MG63 (cell line): ENCODE measurements around the gene CA12. TPM values are rescaled to one million over a fixed set of nuclear protein-coding genes. Genes with fewer than 3 reads are reported as not detected.

Experiments
- DNase-seq: peaks from one replicate; pipeline ENCODE4 v3.0.0-alpha.2; 2020
- H3K27me3 ChIP-seq: fragments of 250-450 bp; sonication (Bioruptor Pico); 2 replicates; pipeline ENCODE4 v1.5.1; 2020; ENCODE audit warnings: mild to moderate bottlenecking, moderate library complexity
- H3K36me3 ChIP-seq: fragments of 250-450 bp; sonication (Bioruptor Pico); 2 replicates; pipeline ENCODE4 v1.5.1; 2020; ENCODE audit warnings: mild to moderate bottlenecking, moderate library complexity
- H3K4me3 ChIP-seq: fragments of 250-450 bp; sonication (Bioruptor Pico); 2 replicates; pipeline ENCODE4 v1.5.1; 2020; ENCODE audit warnings: mild to moderate bottlenecking, moderate library complexity
- H3K9me3 ChIP-seq: fragments of 250-450 bp; sonication (Bioruptor Pico); 2 replicates; pipeline ENCODE4 v1.5.1; 2020; ENCODE audit warnings: mild to moderate bottlenecking, moderate library complexity
- total RNA-seq: library from RNA; depleted of rRNA; stranded (reverse); fragments of >200 nt; shearing (Covaris generic); gene quantifications from 2 replicates; pipeline ENCODE4 v1.2.3, GENCODE V29; 2014; ENCODE audit warnings: low replicate concordance

CA12 gene
- total RNA-seq, 1 experiment from 2014 or later = 4.7 TPM

DNA sequence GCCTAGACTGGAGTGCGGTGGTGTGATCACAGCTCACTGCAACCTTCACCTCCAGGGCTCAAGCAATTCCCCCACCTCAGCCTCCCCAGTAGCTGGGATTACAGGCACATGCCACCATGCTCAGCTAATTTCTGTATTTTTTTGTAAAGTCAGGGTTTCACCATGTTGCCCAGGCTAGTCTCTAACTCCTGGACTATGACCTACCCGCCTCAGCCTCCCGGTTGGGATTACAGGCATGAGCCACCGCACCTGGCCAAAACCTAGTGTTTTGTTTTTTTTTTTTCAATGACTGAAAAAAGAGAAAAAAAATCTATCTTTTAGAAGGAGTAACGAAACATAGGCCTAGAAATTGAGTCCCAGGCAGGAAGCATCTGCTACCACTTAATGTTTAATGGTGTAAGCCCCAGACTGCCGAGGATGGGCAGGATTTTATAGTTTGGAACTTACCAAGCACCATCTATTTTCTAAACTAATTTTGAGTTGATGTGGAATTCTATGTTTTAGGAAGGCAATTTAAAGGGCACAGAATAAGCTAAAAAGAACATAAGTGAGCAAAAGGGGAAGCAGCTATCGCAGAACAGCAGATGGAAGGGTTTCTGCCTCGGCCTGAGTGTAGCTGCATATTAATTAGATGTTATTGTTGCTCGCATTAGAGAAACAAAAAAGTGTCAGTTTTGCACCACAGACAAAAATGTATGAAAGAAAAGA lies 24.2 kb upstream of the CA12 start:
- Histone ChIP-seq H3K4me3 (no peak overlapping the region), H3K9me3 (no peaks in the 10 kb centered on the region), H3K36me3 (no peaks in the 10 kb centered on the region), H3K27me3 (no peaks in the 10 kb centered on the region)
- no peak for DNase-seq

DNA sequence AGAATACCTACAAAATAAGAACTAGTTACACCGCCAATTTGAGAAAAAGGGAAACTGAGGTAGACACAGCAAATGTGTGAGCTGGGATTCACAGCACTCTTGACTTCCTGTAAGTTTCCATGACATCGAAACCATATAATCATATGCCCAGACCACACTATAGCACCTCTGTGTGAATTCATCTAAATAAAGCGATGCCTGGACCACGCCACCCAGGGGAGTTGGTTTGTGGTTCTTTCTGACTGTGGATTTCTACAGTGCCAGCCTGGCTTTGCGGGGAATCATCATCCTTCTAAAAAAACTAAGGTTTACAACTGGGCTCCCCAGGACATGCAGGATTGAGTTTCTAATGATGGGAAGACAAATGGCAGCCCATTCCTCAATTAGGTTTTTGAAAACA lies 23.5 kb upstream of the CA12 start:
- Histone ChIP-seq H3K4me3 (peak overlapping the region; percentile 26), H3K9me3 (no peaks in the 10 kb centered on the region), H3K27me3 (no peaks in the 10 kb centered on the region), H3K36me3 (no peaks in the 10 kb centered on the region)
- DNase-seq = no peak

GRCh38 chr15:63403254-63403945 lies 21.8 kb upstream of the CA12 start:
- no peak overlapping the region for H3K4me3 ChIP-seq
- DNase-seq = no peak
- H3K9me3 ChIP-seq = no peaks in the 10 kb centered on the region
- H3K36me3 ChIP-seq = no peaks in the 10 kb centered on the region
- H3K27me3 ChIP-seq = no peaks in the 10 kb centered on the region

- DNase-seq = no peak
Measured at GRCh38 chr15:63402498-63403253, 21.0 kb upstream of the CA12 start.

GRCh38 chr15:63401714-63402497 lies 20.3 kb upstream of the CA12 start:
- H3K27me3 ChIP-seq = no peaks in the 10 kb centered on the region
- no peak for DNase-seq
- no peaks in the 10 kb centered on the region for H3K9me3 ChIP-seq
- H3K4me3 ChIP-seq = no peak overlapping the region
- H3K36me3 ChIP-seq = no peaks in the 10 kb centered on the region

More at GRCh38 chr15:63402498-63403253, 21.0 kb upstream of the CA12 start:
- no peaks in the 10 kb centered on the region for H3K27me3 ChIP-seq
- H3K4me3 ChIP-seq = no peak overlapping the region
- H3K36me3 ChIP-seq = no peaks in the 10 kb centered on the region
- H3K9me3 ChIP-seq = no peaks in the 10 kb centered on the region

- Histone ChIP-seq H3K36me3 (no peaks in the 10 kb centered on the region), H3K9me3 (no peaks in the 10 kb centered on the region), H3K27me3 (no peaks in the 10 kb centered on the region), H3K4me3 (no peak overlapping the region)
- no peak for DNase-seq
Measured at GRCh38 chr15:63401078-63401477, 19.4 kb upstream of the CA12 start.

DNA sequence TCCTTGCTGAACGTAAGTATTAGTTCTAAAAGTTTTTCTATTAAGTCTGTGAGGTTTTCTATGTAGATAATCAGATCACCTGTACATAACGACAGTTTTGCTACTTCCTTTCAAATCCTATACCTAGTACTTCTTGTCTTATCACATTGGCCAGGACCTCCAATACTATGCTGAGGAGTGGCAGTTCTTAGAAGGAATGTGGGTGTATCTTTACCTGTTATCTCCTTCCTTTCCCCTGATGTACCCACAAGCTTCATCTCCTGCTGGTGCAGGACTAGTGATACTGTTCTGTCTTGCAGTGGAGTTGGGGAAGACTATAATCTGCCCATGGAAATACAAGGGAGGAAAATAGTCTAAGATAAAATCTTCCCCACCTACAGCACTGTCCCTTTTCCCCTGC lies 16.8 kb upstream of the CA12 start:
- no peaks in the 10 kb centered on the region for H3K27me3 ChIP-seq
- DNase-seq = no peak
- H3K36me3 ChIP-seq = no peaks in the 10 kb centered on the region
- no peak overlapping the region for H3K4me3 ChIP-seq
- no peaks in the 10 kb centered on the region for H3K9me3 ChIP-seq

- Histone ChIP-seq H3K9me3 (no peaks in the 10 kb centered on the region), H3K27me3 (no peaks in the 10 kb centered on the region), H3K36me3 (no peaks in the 10 kb centered on the region), H3K4me3 (no peak overlapping the region)
- DNase-seq = no peak
Measured at GRCh38 chr15:63396152-63396928, 14.7 kb upstream of the CA12 start.

GRCh38 chr15:63395730-63396151 lies 14.1 kb upstream of the CA12 start:
- no peaks in the 10 kb centered on the region for H3K9me3 ChIP-seq
- no peak overlapping the region for H3K4me3 ChIP-seq
- no peaks in the 10 kb centered on the region for H3K36me3 ChIP-seq
- DNase-seq = no peak
- no peaks in the 10 kb centered on the region for H3K27me3 ChIP-seq

DNA sequence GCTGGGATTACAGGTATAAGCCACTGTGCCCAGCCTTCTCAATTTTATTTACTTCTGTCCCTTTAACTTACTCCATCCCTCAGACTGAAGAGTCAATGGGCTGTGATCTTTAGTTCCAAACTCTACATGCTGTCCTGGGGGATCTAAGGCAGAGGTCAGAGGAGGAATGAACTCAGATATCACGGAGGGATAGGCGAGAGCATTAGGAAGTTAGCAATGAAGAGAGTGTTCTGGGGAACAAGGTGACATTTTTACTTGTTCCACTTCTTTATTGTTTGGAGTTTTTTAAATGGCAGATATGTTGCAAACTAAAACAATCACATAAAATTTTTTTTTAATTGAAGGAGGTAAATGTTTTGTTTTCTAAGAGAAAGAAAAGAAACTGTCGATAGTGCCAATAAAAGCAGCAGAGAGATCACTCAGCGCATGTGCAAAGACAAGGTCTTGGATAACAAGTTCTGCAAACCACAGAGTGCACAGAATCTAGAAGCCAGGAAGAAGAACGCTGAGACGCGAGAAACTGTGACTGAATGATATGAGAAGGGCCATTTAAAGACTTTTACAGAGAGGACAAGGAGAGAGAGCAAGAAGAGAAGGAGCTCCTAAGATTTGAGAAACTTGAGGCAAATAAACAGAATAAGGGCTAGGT lies 10.8 kb upstream of the CA12 start:
- Histone ChIP-seq H3K4me3 (no peak overlapping the region), H3K9me3 (no peaks in the 10 kb centered on the region), H3K27me3 (no peaks in the 10 kb centered on the region), H3K36me3 (no peaks in the 10 kb centered on the region)
- no peak for DNase-seq

DNA sequence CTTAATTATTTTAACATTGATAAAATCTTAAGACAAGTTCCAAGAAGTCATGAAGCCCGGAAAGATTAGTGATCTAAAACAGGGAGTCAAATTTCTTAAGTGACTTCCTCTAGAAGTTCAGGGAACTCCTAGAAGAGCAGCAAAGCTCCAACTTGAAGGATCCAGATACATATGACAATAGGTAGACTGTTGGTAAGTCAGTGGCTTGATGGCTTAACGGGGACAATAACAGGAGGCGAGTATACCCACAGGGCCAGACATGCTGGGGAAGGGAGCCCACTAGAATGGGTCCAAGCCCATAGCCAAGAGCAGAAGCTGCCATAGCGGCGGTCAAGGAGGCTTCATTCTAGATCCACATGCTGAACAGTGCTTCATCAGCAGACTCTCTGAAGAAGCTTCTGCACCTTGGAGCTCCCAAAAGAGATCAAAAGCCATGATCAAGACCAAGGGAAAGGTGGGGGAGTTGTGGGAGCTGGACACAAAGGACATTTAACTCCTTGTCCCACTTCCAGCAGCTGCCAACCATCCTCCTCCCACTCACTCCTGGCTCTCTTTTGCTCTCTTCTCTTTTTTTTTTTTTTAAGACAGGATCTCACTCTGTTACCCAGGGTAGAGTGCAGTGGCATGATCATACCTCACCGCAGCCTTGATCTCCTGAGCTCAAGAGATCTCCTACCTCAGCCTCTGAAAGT lies 10.2 kb upstream of the CA12 start:
- H3K4me3 ChIP-seq = no peak overlapping the region
- no peak for DNase-seq
- no peaks in the 10 kb centered on the region for H3K36me3 ChIP-seq

GRCh38 chr15:63390689-63391088 lies 9.0 kb upstream of the CA12 start:
- H3K27me3 ChIP-seq = no peaks in the 10 kb centered on the region
- no peak overlapping the region for H3K4me3 ChIP-seq
- no peak for DNase-seq
- H3K36me3 ChIP-seq = no peaks in the 10 kb centered on the region
- H3K9me3 ChIP-seq = no peaks in the 10 kb centered on the region; the same call in none of the 2 replicates

More for the DNA sequence above, 10.2 kb upstream of the CA12 start:
- Histone ChIP-seq H3K27me3 (no peaks in the 10 kb centered on the region), H3K9me3 (no peaks in the 10 kb centered on the region)

DNA sequence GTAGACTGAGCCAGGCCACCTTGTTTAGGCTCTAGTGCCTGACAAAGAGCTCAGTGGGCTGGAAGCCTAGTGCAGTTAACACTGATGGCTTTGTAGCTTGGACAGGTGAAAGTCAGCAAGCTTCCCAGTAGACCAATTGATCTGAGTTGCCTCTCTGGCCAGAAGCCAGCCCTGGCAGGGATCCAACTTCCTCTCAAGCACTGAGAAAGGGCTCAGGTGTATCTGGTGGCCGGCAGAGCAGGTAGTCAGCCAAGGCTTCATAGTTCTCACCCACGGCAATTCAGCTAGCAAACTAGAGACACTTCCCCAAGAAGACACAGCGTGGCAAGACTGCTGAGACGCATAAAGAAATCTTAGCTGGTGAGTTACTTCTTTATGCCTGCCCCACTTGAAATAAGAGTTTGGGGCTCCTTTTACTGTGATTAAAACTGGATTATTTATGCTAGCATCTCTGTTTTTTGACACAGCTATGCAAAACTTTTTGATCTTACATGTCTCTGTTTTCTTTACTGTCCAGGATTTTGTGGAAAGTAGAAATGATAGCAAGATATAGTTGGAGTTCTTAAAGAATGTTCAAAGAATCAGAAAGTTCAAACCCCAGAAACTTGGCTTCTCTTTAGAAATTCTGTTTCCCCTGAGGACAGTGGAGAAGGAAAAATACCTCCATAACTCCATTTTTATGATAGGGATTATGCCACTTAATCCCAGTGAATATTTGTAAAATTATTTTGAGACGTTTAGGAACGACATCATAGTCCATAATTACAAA lies 8.4 kb upstream of the CA12 start:
- DNase-seq = no peak
- Histone ChIP-seq H3K27me3 (no peaks in the 10 kb centered on the region), H3K36me3 (no peaks in the 10 kb centered on the region), H3K4me3 (no peak overlapping the region), H3K9me3 (no peaks in the 10 kb centered on the region; the same call in none of the 2 replicates)

DNA sequence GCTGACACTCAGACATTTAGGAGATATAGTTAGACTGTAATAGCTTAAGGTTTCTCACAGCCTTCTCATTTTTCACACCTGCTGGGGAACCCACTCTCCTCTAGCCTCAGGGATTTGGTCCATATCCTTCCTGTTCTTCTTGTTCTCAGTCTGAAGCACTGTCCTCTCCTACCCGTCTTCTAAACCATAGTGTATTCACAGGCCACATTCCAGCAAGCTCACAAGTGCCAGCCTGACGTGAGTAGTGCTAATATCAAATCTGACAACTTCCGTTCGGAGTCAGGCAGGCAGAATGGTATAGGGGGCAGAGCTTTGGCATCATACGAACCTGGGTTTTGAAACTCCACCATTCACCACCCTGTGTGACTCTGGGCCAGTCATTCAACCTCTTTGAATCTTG lies 6.9 kb upstream of the CA12 start:
- no peaks in the 10 kb centered on the region; the same call in none of the 2 replicates for H3K9me3 ChIP-seq
- DNase-seq = no peak
- H3K4me3 ChIP-seq = no peak overlapping the region

More for the DNA sequence above, 6.9 kb upstream of the CA12 start:
- Histone ChIP-seq H3K36me3 (no peaks in the 10 kb centered on the region), H3K27me3 (no peaks in the 10 kb centered on the region)
